Measurements from ENCODE around the gene GFOD1.

GRCh38 chr6:13359287-13359686 lies 128.1 kb downstream of the GFOD1 start:
- TF ChIP-seq, protein P1, sequence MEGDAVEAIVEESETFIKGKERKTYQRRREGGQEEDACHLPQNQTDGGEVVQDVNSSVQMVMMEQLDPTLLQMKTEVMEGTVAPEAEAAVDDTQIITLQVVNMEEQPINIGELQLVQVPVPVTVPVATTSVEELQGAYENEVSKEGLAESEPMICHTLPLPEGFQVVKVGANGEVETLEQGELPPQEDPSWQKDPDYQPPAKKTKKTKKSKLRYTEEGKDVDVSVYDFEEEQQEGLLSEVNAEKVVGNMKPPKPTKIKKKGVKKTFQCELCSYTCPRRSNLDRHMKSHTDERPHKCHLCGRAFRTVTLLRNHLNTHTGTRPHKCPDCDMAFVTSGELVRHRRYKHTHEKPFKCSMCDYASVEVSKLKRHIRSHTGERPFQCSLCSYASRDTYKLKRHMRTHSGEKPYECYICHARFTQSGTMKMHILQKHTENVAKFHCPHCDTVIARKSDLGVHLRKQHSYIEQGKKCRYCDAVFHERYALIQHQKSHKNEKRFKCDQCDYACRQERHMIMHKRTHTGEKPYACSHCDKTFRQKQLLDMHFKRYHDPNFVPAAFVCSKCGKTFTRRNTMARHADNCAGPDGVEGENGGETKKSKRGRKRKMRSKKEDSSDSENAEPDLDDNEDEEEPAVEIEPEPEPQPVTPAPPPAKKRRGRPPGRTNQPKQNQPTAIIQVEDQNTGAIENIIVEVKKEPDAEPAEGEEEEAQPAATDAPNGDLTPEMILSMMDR (conservative IDR thresholded peaks at IDR 0.05; ENCODE audit: low read length) = no peak
- TF ChIP-seq EZH2phosphoT487 (IDR thresholded peaks at IDR 0.05; ENCODE audit: borderline replicate concordance, low read depth, low read length) = no peak

Data from OCI-LY7 (cell line).